Fibroblast of skin of abdomen (primary cell): ENCODE data around the gene RAMP2.
A peak's percentile ranks its signal among the peaks of the same experiment; 100 is the strongest.

Source experiments
- DNase-seq: peaks from one replicate; pipeline ENCODE4 v3.0.0-alpha.2; 2013

Gene RAMP2

DNA sequence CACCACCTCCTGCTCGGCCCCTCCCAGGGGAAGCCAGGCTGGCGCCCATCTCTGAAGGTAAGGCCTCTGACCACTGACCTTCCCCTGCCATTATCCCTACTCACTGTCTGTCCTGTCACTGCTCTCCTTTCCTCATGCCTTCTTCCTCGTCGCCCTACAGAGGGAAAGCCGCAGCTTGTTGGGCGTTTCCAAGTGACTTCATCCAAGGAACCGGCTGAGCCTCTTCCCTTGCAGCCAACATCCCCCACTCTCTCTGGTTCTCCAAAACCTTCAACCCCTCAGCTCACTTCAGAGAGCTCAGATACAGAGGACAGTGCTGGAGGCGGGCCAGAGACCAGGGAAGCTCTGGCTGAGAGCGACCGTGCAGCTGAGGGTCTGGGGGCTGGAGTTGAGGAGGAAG is 34.4 kb downstream of the RAMP2 start:
- no peak for DNase-seq

DNA sequence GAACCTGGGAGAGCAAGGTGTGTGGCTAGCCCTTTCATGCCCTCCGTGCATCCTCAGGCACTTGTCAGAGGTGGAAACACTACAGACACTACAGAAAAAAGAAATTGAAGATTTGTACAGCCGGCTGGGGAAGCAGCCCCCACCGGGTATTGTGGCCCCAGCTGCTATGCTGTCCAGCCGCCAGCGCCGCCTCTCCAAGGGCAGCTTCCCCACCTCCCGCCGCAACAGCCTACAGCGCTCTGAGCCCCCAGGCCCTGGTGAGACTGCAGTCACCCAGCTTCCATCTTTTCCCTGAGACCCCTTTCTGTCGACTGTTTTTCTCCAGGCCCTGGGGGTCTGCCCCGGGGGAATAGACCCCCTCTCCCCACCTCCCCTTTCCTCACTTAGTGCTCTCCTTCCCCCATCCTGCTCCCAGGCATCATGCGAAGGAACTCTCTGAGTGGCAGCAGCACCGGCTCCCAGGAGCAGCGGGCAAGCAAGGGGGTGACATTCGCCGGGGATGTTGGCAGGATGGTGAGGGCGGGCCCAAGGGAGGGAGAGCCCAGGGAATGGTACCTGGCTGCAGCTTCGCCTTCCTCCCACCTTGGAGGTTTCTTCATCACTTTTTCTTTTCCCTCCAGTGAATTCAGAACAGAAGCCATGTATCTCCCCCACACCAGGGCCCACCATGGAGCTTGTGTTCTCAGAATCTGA is 35.2 kb downstream of the RAMP2 start:
- DNase-seq = no peak

DNA sequence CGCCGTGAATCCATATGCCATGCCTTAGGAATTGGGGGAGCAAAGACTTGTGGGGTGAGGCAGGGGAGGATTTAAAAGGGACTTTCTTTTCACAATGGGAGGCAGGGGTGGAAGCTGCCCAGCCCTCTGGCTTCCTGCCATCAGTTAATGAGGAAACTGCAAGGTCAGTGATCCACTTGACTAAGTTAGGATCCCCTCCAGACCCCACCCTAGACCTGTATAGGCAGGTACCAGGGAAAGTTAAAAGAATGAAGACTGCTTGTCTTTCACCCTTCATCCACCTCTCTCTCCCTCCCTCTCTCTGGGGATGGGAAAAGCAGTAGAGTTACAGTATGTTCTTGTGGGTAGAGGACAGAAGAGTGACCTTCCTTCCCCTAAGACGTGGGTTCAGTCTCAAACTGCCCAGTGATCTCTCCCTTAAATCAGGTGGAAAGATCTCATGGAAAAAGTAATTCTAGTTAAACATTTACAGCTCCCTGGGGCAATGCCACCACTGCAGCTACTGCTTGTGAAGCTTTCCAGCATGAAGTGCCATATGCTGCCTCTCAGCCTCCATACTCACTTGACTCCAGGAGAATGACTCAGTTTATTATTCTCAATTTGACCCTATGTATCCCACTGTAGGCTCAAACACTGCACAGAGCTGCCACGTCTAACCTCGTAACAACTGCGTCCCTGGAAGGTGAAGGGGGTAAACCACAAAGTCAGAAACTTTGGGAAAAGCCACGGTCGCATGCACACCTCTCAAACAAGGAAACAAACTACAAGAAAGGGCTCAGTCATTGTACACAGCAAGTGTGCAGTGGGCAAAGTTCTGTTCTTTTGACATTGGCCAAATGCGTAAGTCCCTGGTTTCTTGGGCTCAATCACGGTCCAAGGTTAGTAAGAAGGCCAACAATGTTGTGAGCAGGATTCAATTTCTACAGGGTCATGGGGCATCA is 36.3 kb downstream of the RAMP2 start:
- DNase-seq = no peak

DNA sequence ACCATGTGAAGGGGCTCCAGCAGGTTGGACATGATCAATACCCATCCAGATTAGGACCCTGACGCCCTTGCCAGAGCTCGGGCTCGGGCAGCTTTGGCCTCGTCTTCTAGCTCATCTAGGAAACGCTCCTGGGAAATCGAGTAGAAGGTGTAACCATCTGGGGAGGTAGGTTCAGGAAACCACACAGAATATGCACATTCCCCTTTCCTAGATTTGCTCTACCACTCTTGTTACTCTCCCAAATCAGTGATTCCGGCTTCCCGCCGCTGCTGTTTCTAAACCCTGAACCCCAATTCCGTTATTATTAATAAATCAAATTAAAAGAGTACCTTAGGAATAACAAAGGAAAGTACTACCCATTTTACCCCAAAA is 37.0 kb downstream of the RAMP2 start:
- no peak for DNase-seq

DNA sequence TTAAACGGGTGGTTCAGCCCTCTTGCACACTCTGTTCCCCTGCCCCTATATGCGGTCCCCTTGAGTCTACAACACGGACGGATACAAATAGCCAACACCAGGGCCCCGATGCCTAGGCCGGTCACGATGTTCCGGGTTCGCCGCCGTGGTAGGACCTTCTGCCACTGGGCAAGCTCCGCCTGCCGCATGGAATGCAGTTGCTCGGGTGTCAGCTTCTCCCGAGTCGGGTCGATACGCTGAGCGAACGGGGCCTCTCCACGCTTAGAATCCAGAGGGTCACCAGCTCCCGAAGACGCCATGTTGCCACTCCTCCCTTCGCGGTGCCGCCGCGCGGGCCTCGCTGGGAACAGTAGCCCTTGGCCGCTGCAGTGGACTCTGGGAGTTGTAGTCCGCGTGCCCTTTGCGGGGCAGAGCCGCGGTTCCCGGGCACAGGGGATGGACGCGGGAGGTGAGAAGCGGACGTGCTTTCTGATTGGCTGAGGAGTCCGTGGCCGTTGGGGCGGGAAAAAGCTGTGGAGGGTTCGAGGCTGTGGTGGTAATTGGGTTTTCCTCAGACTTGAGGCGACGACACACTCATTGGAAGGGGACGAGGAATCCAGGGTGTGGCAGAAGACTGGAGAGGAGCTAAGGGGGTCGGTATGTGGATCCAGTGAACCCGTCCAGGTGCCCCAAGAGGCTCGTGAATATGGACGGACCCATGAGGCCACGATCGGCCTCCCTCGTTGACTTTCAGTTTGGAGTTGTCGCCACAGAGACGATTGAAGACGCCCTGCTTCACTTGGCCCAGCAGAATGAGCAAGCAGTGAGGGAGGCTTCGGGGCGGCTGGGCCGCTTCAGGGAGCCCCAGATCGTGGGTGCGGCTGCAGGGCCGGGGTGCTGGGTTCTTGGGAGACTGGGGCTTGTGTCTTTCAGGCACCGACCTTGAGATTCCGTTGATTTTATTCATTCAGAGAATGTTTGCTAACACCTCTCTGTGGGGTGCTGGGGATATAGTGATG is 37.7 kb downstream of the RAMP2 start, which contains the start of the genes CNTD1 and COA3:
Gene CNTD1 (plus strand): TSS at position 479 of the 998 bp plus-strand sequence. CDS start 207 bp downstream, at position 686.
Gene COA3 (minus strand): TSS at position 322 of the 998 bp plus-strand sequence. CDS start 23 bp downstream, at position 299.
- peak; percentile 86 for DNase-seq

DNA sequence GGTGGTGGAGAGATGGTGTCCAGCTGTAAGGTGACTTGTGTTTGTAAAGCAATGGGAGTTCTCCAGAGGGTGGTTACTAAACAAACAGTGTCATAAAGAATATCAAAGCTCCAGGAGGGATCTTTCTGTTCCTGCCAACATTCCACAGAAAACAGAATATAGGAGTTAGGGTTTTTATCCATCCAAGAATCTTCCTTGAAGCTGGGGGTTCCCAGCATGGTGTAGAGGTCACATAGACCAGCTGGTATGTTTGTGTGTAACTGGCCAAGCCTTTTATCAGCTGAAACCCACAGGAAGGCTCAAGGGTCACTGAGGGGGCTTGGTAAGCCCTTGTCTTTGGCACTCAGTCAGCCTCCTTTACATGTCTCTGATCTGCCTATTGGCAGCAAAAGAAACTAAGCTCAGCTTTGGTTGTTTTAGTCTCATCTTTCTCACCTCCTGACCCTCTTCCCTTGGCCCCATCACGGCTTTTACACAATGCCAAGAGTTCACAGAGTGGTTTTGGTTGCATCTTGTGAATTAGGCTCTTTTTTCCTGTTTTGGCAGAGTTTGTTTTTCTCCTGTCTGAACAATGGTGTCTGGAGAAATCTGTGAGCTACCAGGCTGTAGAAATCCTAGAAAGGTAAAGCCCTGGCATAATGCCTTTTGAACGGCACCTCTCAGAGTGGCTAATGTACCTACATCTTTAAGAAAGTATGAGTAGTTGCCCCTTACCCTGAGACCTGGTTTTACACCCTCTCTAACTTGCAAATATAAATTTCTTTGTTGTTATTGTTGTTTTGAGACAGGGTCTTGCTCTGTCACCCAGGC is 42.3 kb downstream of the RAMP2 start:
- DNase-seq = no peak

DNA sequence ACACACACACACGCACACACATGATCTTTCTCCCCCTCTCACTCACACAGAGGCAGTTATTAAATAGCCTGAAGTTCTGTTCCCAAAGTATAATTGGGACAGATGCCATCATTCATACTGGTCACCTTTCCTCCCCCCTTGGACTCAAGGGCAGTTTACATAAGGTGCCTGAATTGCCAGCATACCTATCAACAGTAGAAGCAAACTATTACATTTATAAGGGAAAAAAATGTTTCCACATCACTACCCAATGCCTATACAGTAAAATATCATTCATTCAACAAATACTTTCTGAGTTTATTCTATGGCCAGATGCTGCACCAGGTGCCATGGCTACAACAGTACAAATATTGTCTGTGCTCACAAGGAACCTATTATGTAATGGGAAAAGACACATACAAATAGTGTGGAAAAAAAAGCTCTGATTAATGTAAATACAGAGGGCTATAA is 43.9 kb downstream of the RAMP2 start:
- DNase-seq = no peak

DNA sequence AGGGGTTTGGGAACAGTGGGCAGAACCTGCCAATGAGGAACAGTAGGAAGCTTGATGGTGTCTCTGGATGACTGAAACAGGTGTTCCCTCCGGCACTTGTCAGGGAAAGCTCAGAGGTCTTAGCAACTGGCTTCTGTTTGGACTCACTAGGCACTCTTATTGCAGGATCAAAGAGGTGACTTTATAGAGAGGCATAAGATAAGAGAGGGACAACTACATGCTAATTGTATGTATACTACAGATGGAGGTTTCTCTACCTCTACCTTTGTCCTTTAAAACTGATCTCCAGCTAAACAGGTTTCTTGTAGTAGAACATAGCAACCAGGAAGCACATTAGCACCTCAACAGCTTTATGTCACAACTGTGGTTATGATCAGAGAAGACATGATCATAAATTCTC is 45.2 kb downstream of the RAMP2 start:
- no peak for DNase-seq

DNA sequence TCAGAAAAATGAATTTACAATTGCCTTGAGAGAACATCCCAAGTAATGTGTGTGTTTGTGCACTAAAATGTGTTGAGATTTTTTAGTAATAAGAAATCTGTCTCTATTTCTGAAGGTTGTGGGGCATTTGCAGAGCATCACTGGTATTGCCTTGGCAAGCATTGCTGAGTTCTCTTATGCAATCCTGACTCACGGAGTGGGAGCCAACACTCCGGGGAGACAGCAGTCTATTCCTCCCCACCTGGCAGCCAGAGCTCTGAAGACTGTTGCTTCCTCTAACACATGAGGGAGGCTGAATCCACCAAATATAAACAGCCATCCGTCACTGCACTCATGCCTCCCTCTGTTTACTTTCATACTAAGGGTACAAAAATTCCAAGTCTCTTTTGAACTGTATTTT is 48.2 kb downstream of the RAMP2 start:
- DNase-seq = peak; percentile 74
